ENCODE data around the gene CELSR1.

Gene CELSR1

DNA sequence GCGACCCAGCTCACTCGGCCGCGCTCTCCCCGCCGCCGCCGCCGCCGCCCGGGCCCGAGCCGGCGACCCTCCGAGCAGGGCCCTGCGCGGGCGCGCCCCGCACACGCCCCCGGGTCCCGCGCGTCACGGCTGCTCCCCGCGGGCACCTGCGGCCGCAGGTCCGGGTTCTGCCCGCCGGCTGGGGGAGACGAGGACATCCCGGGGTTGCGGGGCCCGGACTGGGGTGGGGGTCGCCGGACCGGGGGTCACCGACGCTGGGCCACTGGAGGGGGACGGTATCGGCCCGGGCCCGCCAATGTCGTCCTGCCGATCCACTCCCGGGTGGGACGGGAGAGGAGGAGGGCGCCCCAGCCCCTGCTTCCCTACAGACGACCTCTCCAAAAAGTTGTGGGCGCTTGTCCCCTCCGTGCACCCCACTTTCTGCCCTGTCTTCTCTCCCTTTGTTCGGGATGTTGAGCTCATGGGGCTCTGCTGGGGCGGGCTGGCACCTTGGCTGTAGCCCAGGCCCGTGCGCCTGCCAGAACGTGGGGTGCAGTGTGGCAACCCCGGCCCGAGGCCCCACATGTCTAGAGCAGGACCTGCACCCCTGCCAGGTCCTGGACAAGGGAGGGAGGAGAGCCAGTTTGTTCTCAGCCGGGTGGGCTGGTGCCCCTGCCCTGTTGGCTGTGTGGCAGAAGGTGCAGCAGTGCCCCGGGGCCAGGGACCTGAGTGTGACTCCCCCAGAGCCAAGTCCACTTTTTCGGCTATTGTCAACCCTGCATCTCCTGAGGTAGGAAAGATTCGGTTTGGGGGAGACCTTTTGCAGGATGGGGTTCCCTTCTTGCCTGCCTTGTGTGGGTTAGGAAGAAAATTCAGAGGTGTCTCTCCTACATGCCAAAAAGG lies 40.2 kb upstream of the CELSR1 start (continued):
- TF ChIP-seq, protein P1, sequence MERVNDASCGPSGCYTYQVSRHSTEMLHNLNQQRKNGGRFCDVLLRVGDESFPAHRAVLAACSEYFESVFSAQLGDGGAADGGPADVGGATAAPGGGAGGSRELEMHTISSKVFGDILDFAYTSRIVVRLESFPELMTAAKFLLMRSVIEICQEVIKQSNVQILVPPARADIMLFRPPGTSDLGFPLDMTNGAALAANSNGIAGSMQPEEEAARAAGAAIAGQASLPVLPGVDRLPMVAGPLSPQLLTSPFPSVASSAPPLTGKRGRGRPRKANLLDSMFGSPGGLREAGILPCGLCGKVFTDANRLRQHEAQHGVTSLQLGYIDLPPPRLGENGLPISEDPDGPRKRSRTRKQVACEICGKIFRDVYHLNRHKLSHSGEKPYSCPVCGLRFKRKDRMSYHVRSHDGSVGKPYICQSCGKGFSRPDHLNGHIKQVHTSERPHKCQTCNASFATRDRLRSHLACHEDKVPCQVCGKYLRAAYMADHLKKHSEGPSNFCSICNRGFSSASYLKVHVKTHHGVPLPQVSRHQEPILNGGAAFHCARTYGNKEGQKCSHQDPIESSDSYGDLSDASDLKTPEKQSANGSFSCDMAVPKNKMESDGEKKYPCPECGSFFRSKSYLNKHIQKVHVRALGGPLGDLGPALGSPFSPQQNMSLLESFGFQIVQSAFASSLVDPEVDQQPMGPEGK (CRISPR knock-in tag; IDR thresholded peaks at IDR 0.05; ENCODE audit: borderline replicate concordance) = no peak
- TF ChIP-seq PPARA (CRISPR knock-in tag; IDR thresholded peaks at IDR 0.05; ENCODE audit: borderline replicate concordance) = no peak
- TF ChIP-seq SNAI2 (CRISPR knock-in tag; IDR thresholded peaks at IDR 0.05) = no peak

DNA sequence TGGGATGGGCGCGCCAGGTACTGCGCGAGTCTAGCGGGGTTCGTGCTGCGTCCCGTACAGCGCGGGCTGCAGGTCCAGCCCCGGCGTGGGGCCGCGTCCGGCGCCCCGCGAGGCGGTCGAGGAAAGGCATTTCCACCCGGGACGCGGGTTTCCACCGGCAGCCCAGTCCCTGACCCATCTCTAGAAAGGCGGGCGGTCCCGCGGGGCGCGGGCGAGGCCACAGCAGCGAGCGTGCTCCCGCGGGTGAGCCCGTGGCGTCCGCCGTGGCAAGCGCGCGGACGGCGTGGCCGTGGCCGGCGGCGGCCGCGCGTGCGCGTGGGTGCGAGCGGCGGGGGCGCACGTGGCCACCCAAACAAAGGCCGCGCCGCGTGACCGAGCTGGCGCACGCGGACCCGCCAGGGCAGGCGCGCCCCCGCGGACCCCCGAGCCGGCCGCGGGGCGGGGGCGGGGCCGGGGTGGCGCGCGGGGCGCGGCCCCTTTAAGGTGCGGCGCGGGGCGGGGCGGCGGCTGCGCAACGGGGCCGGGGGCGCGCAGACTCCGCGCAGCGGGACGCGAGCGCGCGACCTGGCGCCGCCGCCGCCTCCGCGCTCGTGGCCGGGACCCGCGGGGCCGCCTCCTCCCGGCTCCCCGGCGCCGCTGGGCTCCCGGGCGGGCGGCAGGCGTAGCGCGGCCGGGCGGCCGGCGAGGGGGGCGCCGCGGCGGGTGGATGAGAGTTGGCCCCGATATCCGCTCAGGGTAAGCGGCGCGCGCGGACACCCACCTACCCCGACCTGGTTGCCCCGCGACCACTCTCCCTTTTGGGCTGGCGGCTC lies 39.3 kb upstream of the CELSR1 start:
- TF ChIP-seq ZFP3 (CRISPR knock-in tag; IDR thresholded peaks at IDR 0.05) = no peak
- TF ChIP-seq, protein P1 (CRISPR knock-in tag; IDR thresholded peaks at IDR 0.05; ENCODE audit: borderline replicate concordance) = no peak
- peak; percentile 20 for ATAC-seq

DNA sequence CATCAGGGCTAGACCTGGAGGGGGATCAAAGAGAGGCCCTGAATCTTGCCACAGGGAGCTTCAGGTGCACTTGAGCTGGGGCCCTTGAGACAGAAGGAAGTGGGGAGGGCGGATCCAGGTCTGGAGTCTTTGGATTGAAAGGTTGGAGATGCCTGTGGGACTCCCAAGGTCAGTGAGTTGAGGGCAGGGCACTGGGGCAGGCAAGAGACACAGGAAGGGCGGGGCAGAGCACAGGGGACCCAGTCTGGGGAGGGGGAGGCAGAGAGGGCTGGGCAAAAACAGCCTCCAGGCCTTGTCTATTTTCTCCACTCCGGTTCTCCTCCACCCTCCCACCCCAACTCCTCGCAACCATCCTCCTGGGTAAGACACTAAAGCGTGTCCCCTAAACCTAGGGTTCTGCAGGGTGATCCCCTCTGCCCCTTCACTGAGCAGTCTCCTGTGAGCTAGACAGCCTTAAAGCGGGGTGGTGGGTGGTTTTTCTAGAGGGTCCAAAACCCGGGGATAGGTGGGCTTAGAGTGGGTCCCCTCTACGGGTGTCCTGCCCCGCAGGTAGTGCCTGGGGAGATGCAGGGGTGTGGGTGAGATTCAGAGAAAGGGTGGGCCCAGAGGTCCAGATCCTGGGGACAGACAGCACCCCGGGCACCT lies 38.6 kb upstream of the CELSR1 start:
- TF ChIP-seq ZFP30 (CRISPR knock-in tag; IDR thresholded peaks at IDR 0.05) (no peak), TOX (CRISPR knock-in tag; IDR thresholded peaks at IDR 0.05; ENCODE audit: borderline replicate concordance) (no peak), SNAI2 (CRISPR knock-in tag; IDR thresholded peaks at IDR 0.05) (no peak), ZFP3 (CRISPR knock-in tag; IDR thresholded peaks at IDR 0.05) (no peak), ZNF8 (CRISPR knock-in tag; IDR thresholded peaks at IDR 0.05) (no peak), ESRRG (CRISPR knock-in tag; IDR thresholded peaks at IDR 0.05) (no peak), ZNF70 (CRISPR knock-in tag; IDR thresholded peaks at IDR 0.05) (no peak), ZNF565 (CRISPR knock-in tag; conservative IDR thresholded peaks at IDR 0.05; ENCODE audit: low read depth) (no peak), PPARA (CRISPR knock-in tag; IDR thresholded peaks at IDR 0.05; ENCODE audit: borderline replicate concordance) (no peak), ISL1 (CRISPR knock-in tag; IDR thresholded peaks at IDR 0.05) (no peak), ARNTL (CRISPR knock-in tag; IDR thresholded peaks at IDR 0.05; ENCODE audit: borderline replicate concordance, low read depth) (no peak), GLIS3 (CRISPR knock-in tag; IDR thresholded peaks at IDR 0.05) (no peak), BACH2 (CRISPR knock-in tag; IDR thresholded peaks at IDR 0.05; ENCODE audit: borderline replicate concordance) (no peak)
- TF ChIP-seq, protein P2, sequence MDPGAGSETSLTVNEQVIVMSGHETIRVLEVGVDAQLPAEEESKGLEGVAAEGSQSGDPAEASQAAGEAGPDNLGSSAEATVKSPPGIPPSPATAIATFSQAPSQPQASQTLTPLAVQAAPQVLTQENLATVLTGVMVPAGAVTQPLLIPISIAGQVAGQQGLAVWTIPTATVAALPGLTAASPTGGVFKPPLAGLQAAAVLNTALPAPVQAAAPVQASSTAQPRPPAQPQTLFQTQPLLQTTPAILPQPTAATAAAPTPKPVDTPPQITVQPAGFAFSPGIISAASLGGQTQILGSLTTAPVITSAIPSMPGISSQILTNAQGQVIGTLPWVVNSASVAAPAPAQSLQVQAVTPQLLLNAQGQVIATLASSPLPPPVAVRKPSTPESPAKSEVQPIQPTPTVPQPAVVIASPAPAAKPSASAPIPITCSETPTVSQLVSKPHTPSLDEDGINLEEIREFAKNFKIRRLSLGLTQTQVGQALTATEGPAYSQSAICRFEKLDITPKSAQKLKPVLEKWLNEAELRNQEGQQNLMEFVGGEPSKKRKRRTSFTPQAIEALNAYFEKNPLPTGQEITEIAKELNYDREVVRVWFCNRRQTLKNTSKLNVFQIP (CRISPR knock-in tag; IDR thresholded peaks at IDR 0.05; ENCODE audit: borderline replicate concordance, low read depth) = no peak
- TF ChIP-seq, protein P3, sequence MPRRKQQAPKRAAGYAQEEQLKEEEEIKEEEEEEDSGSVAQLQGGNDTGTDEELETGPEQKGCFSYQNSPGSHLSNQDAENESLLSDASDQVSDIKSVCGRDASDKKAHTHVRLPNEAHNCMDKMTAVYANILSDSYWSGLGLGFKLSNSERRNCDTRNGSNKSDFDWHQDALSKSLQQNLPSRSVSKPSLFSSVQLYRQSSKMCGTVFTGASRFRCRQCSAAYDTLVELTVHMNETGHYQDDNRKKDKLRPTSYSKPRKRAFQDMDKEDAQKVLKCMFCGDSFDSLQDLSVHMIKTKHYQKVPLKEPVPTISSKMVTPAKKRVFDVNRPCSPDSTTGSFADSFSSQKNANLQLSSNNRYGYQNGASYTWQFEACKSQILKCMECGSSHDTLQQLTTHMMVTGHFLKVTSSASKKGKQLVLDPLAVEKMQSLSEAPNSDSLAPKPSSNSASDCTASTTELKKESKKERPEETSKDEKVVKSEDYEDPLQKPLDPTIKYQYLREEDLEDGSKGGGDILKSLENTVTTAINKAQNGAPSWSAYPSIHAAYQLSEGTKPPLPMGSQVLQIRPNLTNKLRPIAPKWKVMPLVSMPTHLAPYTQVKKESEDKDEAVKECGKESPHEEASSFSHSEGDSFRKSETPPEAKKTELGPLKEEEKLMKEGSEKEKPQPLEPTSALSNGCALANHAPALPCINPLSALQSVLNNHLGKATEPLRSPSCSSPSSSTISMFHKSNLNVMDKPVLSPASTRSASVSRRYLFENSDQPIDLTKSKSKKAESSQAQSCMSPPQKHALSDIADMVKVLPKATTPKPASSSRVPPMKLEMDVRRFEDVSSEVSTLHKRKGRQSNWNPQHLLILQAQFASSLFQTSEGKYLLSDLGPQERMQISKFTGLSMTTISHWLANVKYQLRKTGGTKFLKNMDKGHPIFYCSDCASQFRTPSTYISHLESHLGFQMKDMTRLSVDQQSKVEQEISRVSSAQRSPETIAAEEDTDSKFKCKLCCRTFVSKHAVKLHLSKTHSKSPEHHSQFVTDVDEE (CRISPR knock-in tag; IDR thresholded peaks at IDR 0.05) = no peak
- TF ChIP-seq, protein P1 (CRISPR knock-in tag; IDR thresholded peaks at IDR 0.05; ENCODE audit: borderline replicate concordance) = no peak
- peak; percentile 4; the same call in 1 of the 3 replicates for ATAC-seq
